ENCODE results near the gene ELF4.

ELF4 gene

GRCh38 chrX:130048686-130049222 is 61.5 kb downstream of the ELF4 start:
- H3K4me1 ChIP-seq: no peaks in the 10 kb centered on the region
- H3K27ac ChIP-seq: no peak overlapping the region
- no peaks in the 10 kb centered on the region for H3K36me3 ChIP-seq (ENCODE audit: control insufficient read depth, insufficient read depth, low read length)
- no peak overlapping the region for H3K4me2 ChIP-seq (ENCODE audit: low read length)
- H2AFZ ChIP-seq: no peak overlapping the region
- no peaks in the 10 kb centered on the region for H3K79me2 ChIP-seq
- no peak overlapping the region for H3K4me3 ChIP-seq (ENCODE audit: low read depth, low read length)
- H3K9ac ChIP-seq: no peak overlapping the region
- no peak for TF ChIP-seq CTCF (IDR thresholded peaks at IDR 0.05)
- no peaks in the 10 kb centered on the region for H3K9me3 ChIP-seq (ENCODE audit: control insufficient read depth, low read length)
- no peaks in the 10 kb centered on the region for H3K27me3 ChIP-seq (ENCODE audit: control insufficient read depth, insufficient read depth, low read length)

GRCh38 chrX:130047416-130047815 is 62.9 kb downstream of the ELF4 start:
- Histone ChIP-seq H2AFZ (no peak overlapping the region), H3K4me2 (ENCODE audit: low read length) (no peak overlapping the region), H3K4me1 (no peaks in the 10 kb centered on the region), H3K9ac (no peak overlapping the region), H3K4me3 (ENCODE audit: low read depth, low read length) (no peak overlapping the region), H3K9me3 (ENCODE audit: control insufficient read depth, low read length) (no peaks in the 10 kb centered on the region), H3K36me3 (ENCODE audit: control insufficient read depth, insufficient read depth, low read length) (no peaks in the 10 kb centered on the region), H3K27me3 (ENCODE audit: control insufficient read depth, insufficient read depth, low read length) (no peaks in the 10 kb centered on the region), H3K27ac (no peak overlapping the region), H3K79me2 (no peaks in the 10 kb centered on the region)
- no peak for TF ChIP-seq CTCF (IDR thresholded peaks at IDR 0.05)

GRCh38 chrX:130039847-130040246 is 70.5 kb downstream of the ELF4 start:
- no peak overlapping the region for H3K4me3 ChIP-seq (ENCODE audit: low read depth, low read length)
- no peak overlapping the region for H2AFZ ChIP-seq
- no peaks in the 10 kb centered on the region for H3K79me2 ChIP-seq
- no peak overlapping the region for H3K9ac ChIP-seq
- H3K36me3 ChIP-seq (ENCODE audit: control insufficient read depth, insufficient read depth, low read length): no peaks in the 10 kb centered on the region
- no peak for TF ChIP-seq CTCF (IDR thresholded peaks at IDR 0.05)
- H3K4me2 ChIP-seq (ENCODE audit: low read length): no peak overlapping the region
- H3K27me3 ChIP-seq (ENCODE audit: control insufficient read depth, insufficient read depth, low read length): no peaks in the 10 kb centered on the region
- no peaks in the 10 kb centered on the region for H3K4me1 ChIP-seq
- no peak overlapping the region for H3K27ac ChIP-seq
- H3K9me3 ChIP-seq (ENCODE audit: control insufficient read depth, low read length): no peaks in the 10 kb centered on the region

- H2AFZ ChIP-seq: no peak overlapping the region
- H3K9ac ChIP-seq: no peak overlapping the region
- H3K4me2 ChIP-seq (ENCODE audit: low read length): no peak overlapping the region
- no peak overlapping the region for H3K4me3 ChIP-seq (ENCODE audit: low read depth, low read length)
- no peaks in the 10 kb centered on the region for H3K9me3 ChIP-seq (ENCODE audit: control insufficient read depth, low read length)
- no peaks in the 10 kb centered on the region for H3K36me3 ChIP-seq (ENCODE audit: control insufficient read depth, insufficient read depth, low read length)
- no peaks in the 10 kb centered on the region for H3K4me1 ChIP-seq
- H3K79me2 ChIP-seq: no peaks in the 10 kb centered on the region
- no peaks in the 10 kb centered on the region for H3K27me3 ChIP-seq (ENCODE audit: control insufficient read depth, insufficient read depth, low read length)
- TF ChIP-seq CTCF (IDR thresholded peaks at IDR 0.05): no peak
- no peak overlapping the region for H3K27ac ChIP-seq
Measured at GRCh38 chrX:130034178-130034577, 76.1 kb downstream of the ELF4 start.

- no peak for TF ChIP-seq CTCF (IDR thresholded peaks at IDR 0.05)
- H3K79me2 ChIP-seq: no peaks in the 10 kb centered on the region
- no peaks in the 10 kb centered on the region for H3K36me3 ChIP-seq (ENCODE audit: control insufficient read depth, insufficient read depth, low read length)
- no peak overlapping the region for H2AFZ ChIP-seq
- no peaks in the 10 kb centered on the region for H3K9me3 ChIP-seq (ENCODE audit: control insufficient read depth, low read length)
- no peak overlapping the region for H3K4me2 ChIP-seq (ENCODE audit: low read length)
- no peak overlapping the region for H3K27ac ChIP-seq
- H3K4me1 ChIP-seq: no peaks in the 10 kb centered on the region
- no peak overlapping the region for H3K9ac ChIP-seq
- H3K27me3 ChIP-seq (ENCODE audit: control insufficient read depth, insufficient read depth, low read length): no peaks in the 10 kb centered on the region
- H3K4me3 ChIP-seq (ENCODE audit: low read depth, low read length): no peak overlapping the region
Measured at GRCh38 chrX:130032552-130032951, 77.7 kb downstream of the ELF4 start.

Data from parathyroid adenoma (tissue), 2 donors.